ENCODE measurements around the gene EYA4. TPM values are rescaled to one million over a fixed set of nuclear protein-coding genes. Genes with fewer than 3 reads are reported as not detected.

EYA4 gene
- total RNA-seq, 1 donor from 2014 or later = 9.7 TPM

GRCh38 chr6:133546098-133546497 is 304.9 kb downstream of the EYA4 start:
- Histone ChIP-seq H3K27me3 (ENCODE audit: control insufficient read depth, insufficient read depth, low read length) (no peaks in the 10 kb centered on the region), H3K4me3 (ENCODE audit: low read depth, low read length) (no peak overlapping the region), H3K36me3 (ENCODE audit: control insufficient read depth, insufficient read depth, low read length) (no peaks in the 10 kb centered on the region)
- DNase-seq (ENCODE audit: low read depth) = no peak
- no peak for TF ChIP-seq CTCF (IDR thresholded peaks at IDR 0.05; ENCODE audit: insufficient read depth, low read length, severe bottlenecking)
- FAIRE-seq = no peak

- no peak for FAIRE-seq
- Histone ChIP-seq H3K4me3 (ENCODE audit: low read depth, low read length) (no peak overlapping the region), H3K36me3 (ENCODE audit: control insufficient read depth, insufficient read depth, low read length) (no peaks in the 10 kb centered on the region), H3K27me3 (ENCODE audit: control insufficient read depth, insufficient read depth, low read length) (no peaks in the 10 kb centered on the region)
- DNase-seq (ENCODE audit: low read depth) = no peak
- no peak for TF ChIP-seq CTCF (IDR thresholded peaks at IDR 0.05; ENCODE audit: insufficient read depth, low read length, severe bottlenecking)
Observed at GRCh38 chr6:133547136-133547535, 306.0 kb downstream of the EYA4 start.

- no peaks in the 10 kb centered on the region for H3K27me3 ChIP-seq (ENCODE audit: control insufficient read depth, insufficient read depth, low read length)
- TF ChIP-seq CTCF (IDR thresholded peaks at IDR 0.05; ENCODE audit: insufficient read depth, low read length, severe bottlenecking) = no peak
- DNase-seq (ENCODE audit: low read depth) = no peak
- no peak overlapping the region for H3K4me3 ChIP-seq (ENCODE audit: low read depth, low read length)
- H3K36me3 ChIP-seq (ENCODE audit: control insufficient read depth, insufficient read depth, low read length) = no peaks in the 10 kb centered on the region
- FAIRE-seq = no peak
Observed at GRCh38 chr6:133548423-133549159, 307.4 kb downstream of the EYA4 start.

- FAIRE-seq = no peak
Observed at GRCh38 chr6:133549371-133549801, 308.2 kb downstream of the EYA4 start.

GRCh38 chr6:133550026-133550425 is 308.9 kb downstream of the EYA4 start:
- Histone ChIP-seq H3K36me3 (ENCODE audit: control insufficient read depth, insufficient read depth, low read length) (no peaks in the 10 kb centered on the region), H3K27me3 (ENCODE audit: control insufficient read depth, insufficient read depth, low read length) (no peaks in the 10 kb centered on the region), H3K4me3 (ENCODE audit: low read depth, low read length) (no peak overlapping the region)
- DNase-seq (ENCODE audit: low read depth) (no peak), FAIRE-seq (no peak)
- no peak for TF ChIP-seq CTCF (IDR thresholded peaks at IDR 0.05; ENCODE audit: insufficient read depth, low read length, severe bottlenecking)

More at GRCh38 chr6:133549371-133549801, 308.2 kb downstream of the EYA4 start:
- Histone ChIP-seq H3K4me3 (ENCODE audit: low read depth, low read length) (no peak overlapping the region), H3K36me3 (ENCODE audit: control insufficient read depth, insufficient read depth, low read length) (no peaks in the 10 kb centered on the region), H3K27me3 (ENCODE audit: control insufficient read depth, insufficient read depth, low read length) (no peaks in the 10 kb centered on the region)
- DNase-seq (ENCODE audit: low read depth) = no peak
- TF ChIP-seq CTCF (IDR thresholded peaks at IDR 0.05; ENCODE audit: insufficient read depth, low read length, severe bottlenecking) = no peak

- TF ChIP-seq CTCF (IDR thresholded peaks at IDR 0.05; ENCODE audit: insufficient read depth, low read length, severe bottlenecking) = no peak
- H3K4me3 ChIP-seq (ENCODE audit: low read depth, low read length) = no peak overlapping the region
- no peaks in the 10 kb centered on the region for H3K27me3 ChIP-seq (ENCODE audit: control insufficient read depth, insufficient read depth, low read length)
- DNase-seq (ENCODE audit: low read depth) (no peak), FAIRE-seq (no peak)
- no peaks in the 10 kb centered on the region for H3K36me3 ChIP-seq (ENCODE audit: control insufficient read depth, insufficient read depth, low read length)
Observed at GRCh38 chr6:133551436-133551835, 310.3 kb downstream of the EYA4 start.

Measured in bronchial epithelial cell (primary cell).